Loucy (cell line): ENCODE results near the gene DLG2.

Experiments
- H2AFZ ChIP-seq: fragments of 200-600 bp; sonication (generic); 2 replicates; pipeline ENCODE4 v1.6.0; 2016; ENCODE audit warnings: antibody characterized with exemption, mild to moderate bottlenecking, low read length, moderate library complexity
- H3F3A ChIP-seq: fragments of 200-600 bp; 2 replicates; pipeline ENCODE4 v1.6.0; 2016; ENCODE audit warnings: antibody characterized with exemption, low read depth, mild to moderate bottlenecking
- H3K27me3 ChIP-seq: fragments of 200-600 bp; sonication (generic); 2 replicates; pipeline ENCODE4 v1.6.1; 2014; ENCODE audit warnings: low read length, mild to moderate bottlenecking; ENCODE audit not compliant: insufficient read depth, poor library complexity, severe bottlenecking
- H3K36me3 ChIP-seq: fragments of 200-600 bp; sonication (generic); 2 replicates; pipeline ENCODE4 v1.6.1; 2016; ENCODE audit warnings: low read length; ENCODE audit not compliant: insufficient read depth
- H3K4me1 ChIP-seq: fragments of 200-600 bp; sonication (generic); 2 replicates; pipeline ENCODE4 v1.5.1; 2014; ENCODE audit warnings: low read length, mild to moderate bottlenecking; ENCODE audit not compliant: insufficient read depth, poor library complexity, severe bottlenecking
- H3K4me2 ChIP-seq: fragments of 200-600 bp; sonication (generic); 2 replicates; pipeline ENCODE4 v1.6.0; 2014; ENCODE audit warnings: antibody characterized with exemption, low read length, low read depth, mild to moderate bottlenecking; ENCODE audit not compliant: poor library complexity, severe bottlenecking
- H3K4me3 ChIP-seq: fragments of 200-600 bp; sonication (generic); 2 replicates; pipeline ENCODE4 v1.5.1; 2014; ENCODE audit warnings: low read length, mild to moderate bottlenecking, mixed read lengths; ENCODE audit not compliant: poor library complexity, severe bottlenecking
- H3K79me2 ChIP-seq: fragments of 200-600 bp; sonication (generic); 2 replicates; pipeline ENCODE4 v1.6.1; 2014; ENCODE audit warnings: low read length; ENCODE audit not compliant: insufficient read depth
- H3K9ac ChIP-seq: fragments of 200-600 bp; sonication (generic); 2 replicates; pipeline ENCODE4 v1.6.0; 2014; ENCODE audit warnings: mild to moderate bottlenecking, low read depth, low read length, moderate library complexity; ENCODE audit not compliant: poor library complexity, severe bottlenecking
- H3K9me2 ChIP-seq: fragments of 200-600 bp; sonication (generic); replicated peaks from 2 replicates; pipeline ENCODE4 v1.6.1; 2016; ENCODE audit warnings: low read depth, low read length, mixed read lengths
- H3K9me3 ChIP-seq: fragments of 200-600 bp; sonication (generic); 2 replicates; pipeline ENCODE4 v1.6.1; 2014; ENCODE audit warnings: mild to moderate bottlenecking, antibody characterized with exemption, low read length, low read depth; ENCODE audit not compliant: insufficient read depth
- H4K20me1 ChIP-seq: fragments of 200-600 bp; sonication (generic); 2 replicates; pipeline ENCODE4 v1.6.0; 2014; ENCODE audit warnings: antibody characterized with exemption, low read length, mild to moderate bottlenecking; ENCODE audit not compliant: insufficient read depth, poor library complexity, severe bottlenecking
- CTCF ChIP-seq: fragments of 200-600 bp; sonication (generic); conservative IDR thresholded peaks from 2 replicates; pipeline ENCODE4 v1.5.1; 2014; ENCODE audit warnings: mild to moderate bottlenecking, antibody characterized with exemption, low read length
- EZH2phosphoT487 ChIP-seq: fragments of 200-600 bp; IDR thresholded peaks from 2 replicates; pipeline ENCODE4 v1.6.1; 2018; ENCODE audit warnings: antibody characterized with exemption, mild to moderate bottlenecking, moderate library complexity, borderline replicate concordance

DLG2 gene

GRCh38 chr11:84962018-84962417 lies 665.1 kb downstream of the DLG2 start:
- Histone ChIP-seq H3K4me2 (no peak overlapping the region), H3F3A (no peaks in the 10 kb centered on the region), H3K79me2 (no peaks in the 10 kb centered on the region), H3K9me2 (no peaks in the 10 kb centered on the region), H3K9ac (no peak overlapping the region), H3K27me3 (no peaks in the 10 kb centered on the region), H3K36me3 (no peaks in the 10 kb centered on the region), H3K4me1 (no peaks in the 10 kb centered on the region), H4K20me1 (no peaks in the 10 kb centered on the region), H2AFZ (no peak overlapping the region), H3K4me3 (no peak overlapping the region), H3K9me3 (no peaks in the 10 kb centered on the region)
- TF ChIP-seq EZH2phosphoT487 (no peak), CTCF (no peak)

- no peaks in the 10 kb centered on the region for H3K79me2 ChIP-seq
- no peak overlapping the region for H3K4me2 ChIP-seq
- H3K9me3 ChIP-seq, result no peaks in the 10 kb centered on the region
- H3K4me3 ChIP-seq, result no peak overlapping the region
- H4K20me1 ChIP-seq, result no peaks in the 10 kb centered on the region
- no peak overlapping the region for H2AFZ ChIP-seq
- H3K27me3 ChIP-seq, result no peaks in the 10 kb centered on the region
- H3K4me1 ChIP-seq, result no peaks in the 10 kb centered on the region
- no peak for TF ChIP-seq EZH2phosphoT487
- no peak for TF ChIP-seq CTCF
- H3K9me2 ChIP-seq, result no peaks in the 10 kb centered on the region
- no peaks in the 10 kb centered on the region for H3K36me3 ChIP-seq
- no peaks in the 10 kb centered on the region for H3F3A ChIP-seq
- H3K9ac ChIP-seq, result no peak overlapping the region
Observed at GRCh38 chr11:84958295-84958694, 668.8 kb downstream of the DLG2 start.

- H3K9ac ChIP-seq, result no peak overlapping the region
- no peak overlapping the region for H2AFZ ChIP-seq
- no peak overlapping the region for H3K4me3 ChIP-seq
- no peak for TF ChIP-seq CTCF
- no peak for TF ChIP-seq EZH2phosphoT487
- no peaks in the 10 kb centered on the region for H3K27me3 ChIP-seq
- no peaks in the 10 kb centered on the region for H3K79me2 ChIP-seq
- no peaks in the 10 kb centered on the region for H3F3A ChIP-seq
- H4K20me1 ChIP-seq, result no peaks in the 10 kb centered on the region
- no peaks in the 10 kb centered on the region for H3K9me2 ChIP-seq
- no peaks in the 10 kb centered on the region for H3K36me3 ChIP-seq
- no peak overlapping the region for H3K4me2 ChIP-seq
- H3K4me1 ChIP-seq, result no peaks in the 10 kb centered on the region
- H3K9me3 ChIP-seq, result no peaks in the 10 kb centered on the region
Observed at GRCh38 chr11:84950569-84951270, 676.4 kb downstream of the DLG2 start.
